Endothelial cell of umbilical vein (primary cell): ENCODE data around the gene PSMB7. TPM values are rescaled to one million over a fixed set of nuclear protein-coding genes. Genes with fewer than 3 reads are reported as not detected.

Experiments used
- BruUV-seq: library from RNA; stranded (reverse); fragments of 400-500 nt; replicated peaks from 2 replicates; lab custom pipeline; 2021; lab: Mats Ljungman, UMichigan
- CTCF ChIA-PET: fragments of 300-600, 350-600 bp; sonication (Branson Sonifier 250); formaldehyde crosslinking; loops from one replicate; lab custom pipeline; 2021; ENCODE audit warnings: antibody characterized with exemption, inconsistent platforms; lab: Charles Lee
- POLR2A ChIA-PET: fragments of 300-600, 350-600 bp; sonication (Branson Sonifier 250); formaldehyde crosslinking; loops from one replicate; lab custom pipeline; 2021; ENCODE audit warnings: antibody characterized with exemption, inconsistent platforms; lab: Charles Lee
- DNase-seq: peaks from one replicate; pipeline ENCODE4 v3.0.0-alpha.2; 2011; ENCODE audit warnings: low read depth, low spot score
- FAIRE-seq: peaks from 2 replicates; lab custom pipeline; 2011; peaks lifted over from hg19 to GRCh38; lab: Jason Lieb, UNC
- H2AFZ ChIP-seq: 2 replicates; pipeline ENCODE4 v1.6.0; 2012; ENCODE audit warnings: low read depth, low read length, control low read depth, inconsistent platforms
- H3K27ac ChIP-seq: 2 replicates; pipeline ENCODE4 v1.5.1; 2011; ENCODE audit warnings: low read depth, mild to moderate bottlenecking, control low read depth, low read length, moderate library complexity; ENCODE audit not compliant: insufficient read depth
- H3K27me3 ChIP-seq, 2 experiments: 2 replicates each; pipeline versions ENCODE4 v1.6.0 to v1.6.1; 2011; ENCODE audit warnings: low read length in 2 of 2, mixed read lengths in 1 of 2; ENCODE audit not compliant: control insufficient read depth in 2 of 2, insufficient read depth in 2 of 2
- H3K36me3 ChIP-seq, 2 experiments: 2 replicates in 1 of 2; 3 replicates in 1 of 2; pipeline ENCODE4 v1.5.1; 2011; ENCODE audit warnings: low read length in 2 of 2, mild to moderate bottlenecking in 1 of 2, moderate library complexity in 1 of 2; ENCODE audit not compliant: control insufficient read depth in 2 of 2, insufficient read depth in 2 of 2; ENCODE audit errors: extremely low read depth in 1 of 2
- H3K4me1 ChIP-seq: 3 replicates; pipeline ENCODE4 v1.5.1; 2011; ENCODE audit warnings: mild to moderate bottlenecking, low read length; ENCODE audit not compliant: control insufficient read depth, insufficient read depth; ENCODE audit errors: extremely low read depth
- H3K4me2 ChIP-seq: 2 replicates; pipeline ENCODE4 v1.6.1; 2011; ENCODE audit warnings: low read length, control low read depth, mixed read lengths; ENCODE audit not compliant: insufficient read depth
- H3K4me3 ChIP-seq, 3 experiments: fragments of 200-600 bp in 1 of 3; sonication (generic), shearing (Covaris generic) in 1 of 3; replicated peaks in 1 of 3; 2 replicates each; pipeline ENCODE4 v1.5.1; 2011 to 2016; ENCODE audit warnings: control low read depth in 3 of 3, low read length in 3 of 3, mild to moderate bottlenecking in 2 of 3, inconsistent platforms in 1 of 3, low read depth in 1 of 3, moderate library complexity in 1 of 3; ENCODE audit not compliant: insufficient read depth in 1 of 3
- H3K79me2 ChIP-seq: 2 replicates; pipeline ENCODE4 v1.6.0; 2012; ENCODE audit warnings: low read length, inconsistent platforms; ENCODE audit not compliant: control insufficient read depth, insufficient read depth
- H3K9ac ChIP-seq: replicated peaks from 2 replicates; pipeline ENCODE3; 2011; ENCODE audit warnings: low read length, control low read depth; ENCODE audit not compliant: insufficient read depth; ENCODE audit errors: extremely low read depth
- H3K9me1 ChIP-seq: replicated peaks from 3 replicates; pipeline ENCODE4 v1.6.0; 2011; ENCODE audit warnings: mild to moderate bottlenecking, low read length; ENCODE audit not compliant: control insufficient read depth, insufficient read depth; ENCODE audit errors: extremely low read depth
- H3K9me3 ChIP-seq: replicated peaks from 2 replicates; pipeline ENCODE4 v1.5.1; 2012; ENCODE audit warnings: low read length, inconsistent platforms; ENCODE audit not compliant: control insufficient read depth, insufficient read depth
- H4K20me1 ChIP-seq: replicated peaks from 2 replicates; pipeline ENCODE3; 2011; ENCODE audit warnings: mild to moderate bottlenecking, low read length; ENCODE audit not compliant: control insufficient read depth, insufficient read depth; ENCODE audit errors: extremely low read depth
- EZH2 ChIP-seq: IDR thresholded peaks from 2 replicates; pipeline ENCODE4 v1.6.1; 2012; ENCODE audit warnings: borderline replicate concordance, low read depth, mild to moderate bottlenecking, moderate library complexity, low read length, inconsistent platforms; ENCODE audit not compliant: severe bottlenecking
- FOS ChIP-seq: IDR thresholded peaks from 2 replicates; pipeline ENCODE4 v1.6.1; 2011; ENCODE audit warnings: mild to moderate bottlenecking, low read length, moderate library complexity, borderline replicate concordance; ENCODE audit not compliant: insufficient read depth
- GATA2 ChIP-seq: IDR thresholded peaks from 2 replicates; pipeline ENCODE4 v1.7.0; 2011; ENCODE audit warnings: low read depth, mild to moderate bottlenecking, moderate library complexity, mixed read lengths, low read length; ENCODE audit not compliant: insufficient read length, insufficient read depth
- JUN ChIP-seq: IDR thresholded peaks from 2 replicates; pipeline ENCODE4 v1.6.1; 2011; ENCODE audit warnings: borderline replicate concordance, low read depth; ENCODE audit not compliant: insufficient read length, insufficient read depth
- MYC ChIP-seq: IDR thresholded peaks from one replicate; pipeline ENCODE4 v1.6.1; 2011; ENCODE audit warnings: mild to moderate bottlenecking, low read depth, low read length
- POLR2A ChIP-seq: IDR thresholded peaks from 2 replicates; pipeline ENCODE4 v1.6.1; 2012; ENCODE audit warnings: low read depth, mild to moderate bottlenecking, control low read depth, low read length
- POLR2AphosphoS5 ChIP-seq: IDR thresholded peaks from 2 replicates; pipeline ENCODE4 v1.6.1; 2012; ENCODE audit warnings: low read depth, mild to moderate bottlenecking, control low read depth, low read length, moderate library complexity; ENCODE audit not compliant: insufficient read depth
- dilution Hi-C: fragments of 300-500 bp; cut with MboI; formaldehyde crosslinking; loops from one replicate; pipeline ENCODE4 v1.15.0; 2019; ENCODE audit warnings: low sequenced_read_pairs; ENCODE audit not compliant: extremely low pct_ligation_motif_present
- intact Hi-C: fragments of 100-400 bp; cut with micrococcal nuclease; formaldehyde crosslinking; loops from one replicate; pipeline ENCODE4 v1.10.0; 2022
- polyA plus RNA-seq, 4 experiments: library from polyadenylated mRNA; depleted of rRNA in 3 of 4; stranded (reverse) in 3 of 4; unstranded in 1 of 4; fragments of >200 nt; gene quantifications; 2 replicates each; pipeline versions ENCODE4 v1.2.1 to v1.2.3, GENCODE V29; 2011 to 2012; ENCODE audit warnings: missing spikeins in 1 of 4
- total RNA-seq: library from RNA; stranded (reverse); gene quantifications from 2 replicates; pipeline ENCODE4 v1.2.3, GENCODE V29; 2021
- TF ChIP-seq, protein P1 (sequence below), 2 donors: IDR thresholded peaks; 1 replicate in 1 of 2; 2 replicates in 1 of 2; pipeline ENCODE4 v1.5.1; 2011; ENCODE audit warnings: low read length in 2 of 2, mild to moderate bottlenecking in 2 of 2, moderate library complexity in 2 of 2, control low read depth in 1 of 2, inconsistent platforms in 1 of 2, low read depth in 1 of 2; ENCODE audit not compliant: insufficient read depth in 1 of 2; ENCODE audit errors: extremely low read depth in 1 of 2
- TF ChIP-seq, protein P2 (sequence below): IDR thresholded peaks from 2 replicates; pipeline ENCODE4 v1.6.1; 2011; ENCODE audit not compliant: insufficient read depth, insufficient read length

The PSMB7 gene
- total and polyA plus RNA-seq, 2 donors (not counting 3 experiments of a cell fraction or from before 2014, with no cell fraction given): 227 to 366 TPM

DNA sequence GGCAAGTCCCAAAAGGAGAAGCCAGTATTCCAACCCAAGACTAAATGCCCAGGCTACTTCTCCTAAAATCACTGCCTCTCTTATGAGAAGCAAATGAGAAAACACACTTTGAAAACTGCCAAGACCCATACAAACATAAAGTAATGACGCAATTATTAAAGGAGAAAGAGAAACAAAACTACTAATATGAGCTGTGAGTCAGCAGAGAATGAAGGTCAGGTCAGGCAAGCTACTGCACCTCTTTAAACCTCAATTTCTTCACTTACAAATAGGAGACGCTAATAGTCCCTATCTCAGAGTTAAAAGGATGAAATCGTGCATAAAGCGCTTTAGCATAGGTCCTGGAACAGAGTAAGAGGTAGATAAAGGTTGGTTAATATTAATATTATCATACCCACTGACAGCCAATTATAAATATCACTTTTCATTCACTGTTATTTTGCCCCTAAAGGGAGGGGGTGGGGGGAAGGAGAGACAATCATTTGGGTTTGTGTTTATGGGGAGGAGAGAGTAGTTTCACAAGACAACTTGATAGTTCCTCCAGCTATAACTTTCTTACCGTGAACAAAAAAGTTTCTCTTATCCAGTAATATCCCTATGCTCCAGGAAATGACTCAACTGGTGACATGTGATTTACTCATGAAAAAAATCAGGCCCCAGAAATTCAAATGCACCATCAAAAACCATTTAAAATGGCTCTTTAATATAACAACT, 3.6 kb downstream of the PSMB7 start:
- dilution Hi-C loops (no loop called here), intact Hi-C loops (loop anchor here (5.0 kb wide), 1 partner anchor 149 kb away; no protein-coding TSS in a partner anchor)
- DNase-seq: peak; percentile 75
- Histone ChIP-seq H3K4me3 (peak overlapping the region in 2 of 3 experiments; percentile 33 to 40), H3K36me3 (peaks cover 12 to 39% of the 10 kb centered on the region in 2 experiments), H3K27ac (peak overlapping the region; percentile 91), H2AFZ (no peak overlapping the region), H3K9ac (peak overlapping the region; percentile 80), H4K20me1 (peaks cover 8% of the 10 kb centered on the region), H3K9me3 (no peaks in the 10 kb centered on the region), H3K27me3 (no peaks in the 10 kb centered on the region), H3K9me1 (no peaks in the 10 kb centered on the region), H3K79me2 (peaks cover 65% of the 10 kb centered on the region), H3K4me2 (peak overlapping the region; percentile 89), H3K4me1 (peaks cover 44% of the 10 kb centered on the region)
- peak; percentile 81 for FAIRE-seq
- POLR2A ChIA-PET: no interaction called here
- CTCF ChIA-PET: interaction anchor here (0.6 to 1.3 kb wide), 9 partner anchors 9 to 360 kb away, joined by 3 to 15 read pairs (median 3); no protein-coding TSS in a partner anchor
- TSS peak; percentile 50 for BruUV-seq
- TF ChIP-seq MYC (no peak), POLR2A (peak; percentile 31), GATA2 (no peak), JUN (peak; percentile 78), POLR2AphosphoS5 (no peak), EZH2 (no peak), FOS (peak; percentile 76)
- TF ChIP-seq, protein P1, sequence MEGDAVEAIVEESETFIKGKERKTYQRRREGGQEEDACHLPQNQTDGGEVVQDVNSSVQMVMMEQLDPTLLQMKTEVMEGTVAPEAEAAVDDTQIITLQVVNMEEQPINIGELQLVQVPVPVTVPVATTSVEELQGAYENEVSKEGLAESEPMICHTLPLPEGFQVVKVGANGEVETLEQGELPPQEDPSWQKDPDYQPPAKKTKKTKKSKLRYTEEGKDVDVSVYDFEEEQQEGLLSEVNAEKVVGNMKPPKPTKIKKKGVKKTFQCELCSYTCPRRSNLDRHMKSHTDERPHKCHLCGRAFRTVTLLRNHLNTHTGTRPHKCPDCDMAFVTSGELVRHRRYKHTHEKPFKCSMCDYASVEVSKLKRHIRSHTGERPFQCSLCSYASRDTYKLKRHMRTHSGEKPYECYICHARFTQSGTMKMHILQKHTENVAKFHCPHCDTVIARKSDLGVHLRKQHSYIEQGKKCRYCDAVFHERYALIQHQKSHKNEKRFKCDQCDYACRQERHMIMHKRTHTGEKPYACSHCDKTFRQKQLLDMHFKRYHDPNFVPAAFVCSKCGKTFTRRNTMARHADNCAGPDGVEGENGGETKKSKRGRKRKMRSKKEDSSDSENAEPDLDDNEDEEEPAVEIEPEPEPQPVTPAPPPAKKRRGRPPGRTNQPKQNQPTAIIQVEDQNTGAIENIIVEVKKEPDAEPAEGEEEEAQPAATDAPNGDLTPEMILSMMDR (IDR thresholded peaks at IDR 0.05; ENCODE audit: extremely low read depth in 1 of 2, insufficient read depth in 1 of 2, low read depth in 1 of 2, low read length in 2 of 2): no peak
- TF ChIP-seq, protein P2, sequence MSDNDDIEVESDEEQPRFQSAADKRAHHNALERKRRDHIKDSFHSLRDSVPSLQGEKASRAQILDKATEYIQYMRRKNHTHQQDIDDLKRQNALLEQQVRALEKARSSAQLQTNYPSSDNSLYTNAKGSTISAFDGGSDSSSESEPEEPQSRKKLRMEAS: no peak
